NT2/D1 (cell line): ENCODE results near the gene ZNF641.

ENCODE experiments used
- SUZ12 ChIP-seq: IDR thresholded peaks from 2 replicates; pipeline ENCODE4 v1.6.1; 2011; ENCODE audit not compliant: insufficient read length, insufficient read depth; ENCODE audit errors: extremely low read depth
- YY1 ChIP-seq: IDR thresholded peaks from 2 replicates; pipeline ENCODE4 v1.6.1; 2011; ENCODE audit not compliant: insufficient read length, insufficient read depth
- ZNF274 ChIP-seq: IDR thresholded peaks from 2 replicates; pipeline ENCODE4 v1.6.1; 2011; ENCODE audit warnings: mild to moderate bottlenecking, low read depth, low read length

- TF ChIP-seq SUZ12 (no peak), ZNF274 (no peak), YY1 (no peak)
Observed at GRCh38 chr12:48388460-48388859, 37.7 kb upstream of the ZNF641 start.
